Heart left ventricle (tissue), 16 donors: ENCODE data around the gene ELANE. TPM values are rescaled to one million over a fixed set of nuclear protein-coding genes. Genes with fewer than 3 reads are reported as not detected.

ENCODE experiments used
- ATAC-seq, 4 donors: fragments of 200-7000 bp; cut with Tn5 transposase; one replicate each; pipeline ENCODE4 v1.9.1; 2020 to 2022; ENCODE audit warnings: moderate library complexity in 4 of 4, mild to moderate bottlenecking in 3 of 4, moderate number of reproducible peaks in 1 of 4
- DNase-seq, 5 donors: peaks; one replicate each; pipeline ENCODE4 v3.0.0-alpha.2; 2020
- H3K27ac ChIP-seq, 12 donors: fragments of 200-600 bp; sonication (generic) in 4 of 12; one replicate each; pipeline versions ENCODE4 v1.5.0 to v1.8.0; 2016 to 2022; ENCODE audit warnings: mild to moderate bottlenecking in 2 of 12
- H3K27me3 ChIP-seq, 9 donors: fragments of 200-600 bp; sonication (generic) in 2 of 9; one replicate each; pipeline versions ENCODE4 v1.5.1 to v1.8.0; 2016 to 2022; ENCODE audit warnings: mild to moderate bottlenecking in 3 of 9
- H3K36me3 ChIP-seq, 9 donors: fragments of 200-600 bp; sonication (generic) in 2 of 9; one replicate each; pipeline versions ENCODE4 v1.5.0 to v1.8.0; 2018 to 2022; ENCODE audit warnings: mild to moderate bottlenecking in 2 of 9
- H3K4me1 ChIP-seq, 12 donors: fragments of 200-600 bp; sonication (generic) in 4 of 12; one replicate each; pipeline versions ENCODE4 v1.5.0 to v1.8.0; 2016 to 2022; ENCODE audit warnings: mild to moderate bottlenecking in 3 of 12
- H3K4me3 ChIP-seq, 12 donors: fragments of 200-600 bp; sonication (generic) in 4 of 12; one replicate each; pipeline versions ENCODE4 v1.5.0 to v1.8.0; 2017 to 2022; ENCODE audit warnings: mild to moderate bottlenecking in 9 of 12, moderate library complexity in 4 of 12
- H3K9me3 ChIP-seq, 12 donors: fragments of 200-600 bp; sonication (generic) in 4 of 12; one replicate each; pipeline versions ENCODE4 v1.5.0 to v1.8.0; 2016 to 2022; ENCODE audit warnings: mild to moderate bottlenecking in 1 of 12
- POLR2A ChIP-seq, 2 donors: fragments of 450-650 bp; IDR thresholded peaks; one replicate each; pipeline ENCODE4 v1.6.1; 2017; ENCODE audit warnings: antibody characterized with exemption in 2 of 2, mild to moderate bottlenecking in 2 of 2, moderate library complexity in 2 of 2
- WGBS, 4 donors: extraction: QIAGEN DNeasy Blood & Tissue Kit in 2 of 4; methylation state at CpG; one replicate each; pipeline versions ENCODE4 v1.1.5 to v1.1.7; 2013 to 2018; 5-methylcytosine and 5-hydroxymethylcytosine counted together
- intact Hi-C, 10 donors: fragments of 100-400 bp; cut with DNase I; formaldehyde crosslinking; loops; one replicate each; pipeline versions ENCODE4 v1.11.1 to v1.14.2; 2022
- polyA plus RNA-seq, 2 donors: library from polyadenylated mRNA; stranded (reverse); fragments of 200-250 nt; gene quantifications; one replicate each; pipeline ENCODE4 v1.2.3, GENCODE V29; 2013
- total RNA-seq, 9 donors: library from RNA; depleted of rRNA in 2 of 9; stranded (reverse); fragments of >200 nt in 2 of 9; fragmentation: NEBNext Ultra II Directional in 3 of 9; extraction: Animal tissue kit (Norgen Biotek cat#: 25700) in 3 of 9; gene quantifications; one replicate each; pipeline versions ENCODE4 v1.1.0 to v1.2.4, GENCODE V29; 2016 to 2023
- TF ChIP-seq, protein P1 (sequence below), 12 donors: fragments of 200-600 bp; sonication (generic) in 4 of 12; IDR thresholded peaks; one replicate each; pipeline versions ENCODE4 v1.5.0 to v1.8.0; 2018 to 2022; ENCODE audit warnings: antibody characterized with exemption in 12 of 12, mild to moderate bottlenecking in 5 of 12
- donor health status: ischemic (EF 13 %, LVEDD 7.1; RV severe dilation, severe dysfunction).
- donor health status: healthy with polysubstance abuse.
- donor health status: DM: no; HTN: yes; CAD: no.
- donor health status: DM: no; HTN: no; CAD: no.
- donor health status: ischemic (EF 25% LVEDD 6.9; RV normal size, moderate dysfunction).
- donor health status: ischemic (EF 25% LVEDD 5.7; RV mildly dilated, moderate dysfunction).
- donor health status: healthy.
- donor health status: DM: yes; HTN: yes; CAD: no.
- donor health status: ischemic (EF 35%, LVEDD 5.7; RV mildly dilated, moderate dysfunction).
- donor health status: nonischemic (EF 11% LVEDD 7.7; RV severe dilation, severe dysfunction).
- donor health status: DM: yes; HTN: yes; CAD: no.
- donor health status: PGD.
- donor health status: ischemic (EF 29% LVEDD 5.4; RV normal size, mild dysfunction).
- donor health status: nonischemic (EF 23%, LVEDD 6.1; RV moderate dilation, normal function).

ELANE gene
- total and polyA plus RNA-seq, 11 donors, result 0.42 to 1.8 (median 1.2) TPM; not detected in 5

DNA sequence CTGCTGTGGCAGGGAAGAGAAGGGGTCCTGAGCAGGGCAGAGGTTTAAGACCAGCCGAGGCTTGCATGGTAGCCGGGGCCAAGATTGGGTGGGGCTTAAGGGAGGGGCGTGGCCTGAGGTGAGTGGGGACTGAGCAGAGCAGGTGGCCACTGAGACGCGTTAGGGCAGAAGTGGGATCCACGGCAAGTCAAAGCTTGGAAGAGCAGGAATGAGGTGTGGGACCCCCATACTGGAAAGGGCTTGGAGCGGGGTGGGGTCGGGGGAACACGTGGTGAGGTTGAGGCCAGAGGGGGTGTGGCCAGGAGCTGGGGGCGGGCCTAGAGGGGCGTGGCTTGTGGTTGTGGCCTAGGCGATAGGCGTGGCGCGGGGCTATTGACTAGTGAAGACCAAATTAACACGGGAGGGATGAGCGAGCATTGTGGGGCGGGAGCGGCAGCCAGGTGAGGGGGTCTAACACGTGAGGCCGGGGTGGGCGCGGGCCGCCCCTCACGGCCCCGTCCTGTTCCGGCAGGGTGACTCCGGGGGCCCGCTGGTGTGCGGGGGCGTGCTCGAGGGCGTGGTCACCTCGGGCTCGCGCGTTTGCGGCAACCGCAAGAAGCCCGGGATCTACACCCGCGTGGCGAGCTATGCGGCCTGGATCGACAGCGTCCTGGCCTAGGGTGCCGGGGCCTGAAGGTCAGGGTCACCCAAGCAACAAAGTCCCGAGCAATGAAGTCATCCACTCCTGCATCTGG is 10.6 kb downstream of the ELANE start:
- ATAC-seq, result peak in 2 of 4 donors; percentile 17 to 30
- DNase-seq, result peak in 3 of 5 donors; percentile 46 to 83 (median 67)
- no peaks in the 10 kb centered on the region for H3K9me3 ChIP-seq
- peaks cover 0 to 42% (median 4%) of the 10 kb centered on the region in 12 donors for H3K4me1 ChIP-seq
- peak overlapping the region in 1 of 12 donors; percentile 84 for H3K27ac ChIP-seq
- WGBS, 4 donors, result 17 to 28% (median 20%) methylated on average over 41 to 48 of the region's 48 CpGs
- peak overlapping the region in 2 of 12 donors; percentile 24 to 47 for H3K4me3 ChIP-seq
- intact Hi-C loops, result loop anchor here in 6 of 10 donors (2.0 to 10.0 kb wide), 5 partner anchors 50 to 122 kb away; partner anchors contain the start of genes R3HDM4 (in 3 of the 6) and WDR18 (in 1 of the 6)
- TF ChIP-seq POLR2A (IDR thresholded peaks at IDR 0.05), result no peak
- TF ChIP-seq, protein P1, sequence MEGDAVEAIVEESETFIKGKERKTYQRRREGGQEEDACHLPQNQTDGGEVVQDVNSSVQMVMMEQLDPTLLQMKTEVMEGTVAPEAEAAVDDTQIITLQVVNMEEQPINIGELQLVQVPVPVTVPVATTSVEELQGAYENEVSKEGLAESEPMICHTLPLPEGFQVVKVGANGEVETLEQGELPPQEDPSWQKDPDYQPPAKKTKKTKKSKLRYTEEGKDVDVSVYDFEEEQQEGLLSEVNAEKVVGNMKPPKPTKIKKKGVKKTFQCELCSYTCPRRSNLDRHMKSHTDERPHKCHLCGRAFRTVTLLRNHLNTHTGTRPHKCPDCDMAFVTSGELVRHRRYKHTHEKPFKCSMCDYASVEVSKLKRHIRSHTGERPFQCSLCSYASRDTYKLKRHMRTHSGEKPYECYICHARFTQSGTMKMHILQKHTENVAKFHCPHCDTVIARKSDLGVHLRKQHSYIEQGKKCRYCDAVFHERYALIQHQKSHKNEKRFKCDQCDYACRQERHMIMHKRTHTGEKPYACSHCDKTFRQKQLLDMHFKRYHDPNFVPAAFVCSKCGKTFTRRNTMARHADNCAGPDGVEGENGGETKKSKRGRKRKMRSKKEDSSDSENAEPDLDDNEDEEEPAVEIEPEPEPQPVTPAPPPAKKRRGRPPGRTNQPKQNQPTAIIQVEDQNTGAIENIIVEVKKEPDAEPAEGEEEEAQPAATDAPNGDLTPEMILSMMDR (IDR thresholded peaks at IDR 0.05), result no peak
- H3K36me3 ChIP-seq, result peaks cover 0 to 6% (median 2%) of the 10 kb centered on the region in 9 donors
- peaks cover 0 to 48% (median 17%) of the 10 kb centered on the region in 9 donors for H3K27me3 ChIP-seq

DNA sequence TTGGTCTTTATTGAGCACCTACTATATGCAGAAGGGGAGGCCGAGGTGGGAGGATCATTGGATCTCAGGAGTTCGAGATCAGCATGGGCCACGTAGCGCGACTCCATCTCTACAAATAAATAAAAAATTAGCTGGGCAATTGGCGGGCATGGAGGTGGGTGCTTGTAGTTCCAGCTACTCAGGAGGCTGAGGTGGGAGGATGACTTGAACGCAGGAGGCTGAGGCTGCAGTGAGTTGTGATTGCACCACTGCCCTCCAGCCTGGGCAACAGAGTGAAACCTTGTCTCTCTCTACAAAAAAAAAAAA is 11.2 kb downstream of the ELANE start:
- Histone ChIP-seq H3K4me3 (peak overlapping the region in 3 of 12 donors; percentile 10 to 47 (median 24)), H3K27me3 (peaks cover 0 to 46% (median 17%) of the 10 kb centered on the region in 9 donors), H3K27ac (peak overlapping the region in 1 of 12 donors; percentile 84), H3K36me3 (peaks cover 0 to 11% (median 7%) of the 10 kb centered on the region in 9 donors), H3K4me1 (peaks cover 0 to 42% (median 4%) of the 10 kb centered on the region in 12 donors), H3K9me3 (no peaks in the 10 kb centered on the region)
- no peak for DNase-seq
- no peak for ATAC-seq
- 63 to 75% (median 71%) methylated on average over 7 of the region's 7 CpGs for whole genome bisulfite sequencing, 4 donors
- intact Hi-C loops, result loop anchor here in 6 of 10 donors (2.0 to 10.0 kb wide), 5 partner anchors 49 to 122 kb away; partner anchors contain the start of genes R3HDM4 (in 3 of the 6) and WDR18 (in 1 of the 6)
- no peak for TF ChIP-seq POLR2A (IDR thresholded peaks at IDR 0.05)
- TF ChIP-seq, protein P1 (IDR thresholded peaks at IDR 0.05), result no peak

DNA sequence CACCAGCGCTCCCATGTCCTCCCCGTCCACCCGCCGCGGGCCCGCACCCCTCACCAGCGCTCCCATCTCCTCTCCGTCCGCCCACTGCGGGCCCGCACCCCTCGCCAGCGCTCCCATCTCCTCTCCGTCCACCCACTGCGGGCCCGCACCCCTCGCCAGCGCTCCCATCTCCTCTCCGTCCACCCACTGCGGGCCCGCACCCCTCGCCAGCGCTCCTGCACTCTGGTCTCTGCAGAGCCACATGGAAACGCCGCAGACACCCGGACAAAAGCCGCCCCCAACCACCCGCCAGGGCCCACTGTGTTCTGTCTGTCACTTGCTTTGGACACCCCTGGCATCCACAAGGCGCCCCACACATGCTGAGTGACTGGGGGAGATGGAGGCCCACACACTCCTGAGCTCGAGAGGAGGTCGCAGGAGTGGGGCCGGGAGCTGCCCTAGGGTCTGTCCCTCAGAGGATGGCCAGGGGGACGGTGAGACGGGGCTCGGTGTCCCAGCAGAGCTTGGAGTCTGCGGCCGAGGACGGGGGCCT is 14.7 kb downstream of the ELANE start:
- Histone ChIP-seq H3K36me3 (peaks cover 0 to 36% (median 14%) of the 10 kb centered on the region in 9 donors), H3K4me1 (peaks cover 0 to 27% (median 12%) of the 10 kb centered on the region in 12 donors), H3K4me3 (no peak overlapping the region), H3K27me3 (peaks cover 0 to 14% (median 0%) of the 10 kb centered on the region in 9 donors), H3K27ac (peak overlapping the region in 1 of 12 donors; percentile 2), H3K9me3 (no peaks in the 10 kb centered on the region)
- DNase-seq, result no peak
- intact Hi-C loops, result loop anchor here in 5 of 10 donors (5.0 to 10.0 kb wide), 4 partner anchors 50 to 118 kb away; partner anchors contain the start of genes KISS1R (in 3 of the 5) and WDR18 (in 2 of the 5)
- no peak for ATAC-seq
- 83 to 87% (median 85%) methylated on average over 28 to 38 of the region's 38 CpGs for WGBS, 4 donors
- no peak for TF ChIP-seq POLR2A (IDR thresholded peaks at IDR 0.05)
- TF ChIP-seq, protein P1 (IDR thresholded peaks at IDR 0.05), result no peak
